GM19023 (cell line): Measurements from ENCODE around the gene MMS19.
"Not testable (repeated sequence)": the region's sequence is repeated elsewhere in the genome, so short reads cannot be mapped to it uniquely, and the experiment has no call there.

Experiments used
- ATAC-seq: cut with Tn5 transposase; IDR thresholded peaks from one replicate; pipeline ENCODE4 v1.9.1; 2021; ENCODE audit warnings: mild to moderate bottlenecking, moderate library complexity; ENCODE audit not compliant: unreplicated experiment

The MMS19 gene

DNA sequence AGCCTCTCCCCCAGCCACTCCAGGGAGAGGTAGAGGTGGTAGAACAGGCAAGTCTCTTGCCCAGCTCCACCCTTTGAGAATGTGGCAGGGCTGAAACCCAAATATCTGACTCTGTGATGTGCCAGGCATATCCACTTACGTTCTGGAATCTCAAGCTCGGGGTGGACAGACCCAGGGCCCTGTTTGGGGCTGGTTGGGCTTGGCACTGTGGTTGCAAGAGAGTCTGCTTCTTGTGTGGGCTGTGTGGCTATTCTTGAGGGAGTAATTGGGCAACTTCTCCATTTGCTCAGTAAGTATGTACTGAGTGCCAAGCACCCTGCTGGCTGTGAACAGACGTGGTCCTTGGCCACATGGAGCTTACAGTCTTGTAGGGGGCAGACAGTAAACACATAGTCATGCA, 5.2 kb upstream of the MMS19 start:
- ATAC-seq = no peak

DNA sequence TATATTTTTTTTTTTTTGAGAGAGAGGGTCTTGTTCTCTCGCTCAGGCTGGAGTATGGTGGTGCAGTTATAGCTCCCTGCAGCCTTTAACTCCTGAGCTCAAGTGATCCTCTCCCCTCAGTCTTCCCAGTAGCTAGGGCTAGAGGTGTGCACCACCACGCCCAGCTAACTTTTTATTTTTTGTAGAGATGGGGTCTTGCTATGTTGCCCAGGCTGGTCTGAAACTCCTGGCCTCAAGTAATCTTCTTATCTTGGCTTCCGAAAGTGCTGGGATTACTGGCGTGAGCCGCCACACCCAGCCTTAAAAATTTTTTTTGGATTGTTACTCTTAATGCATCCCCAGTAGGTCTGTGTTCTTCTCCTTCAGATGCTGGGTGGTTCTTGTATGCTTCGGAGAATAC, 4.7 kb upstream of the MMS19 start:
- ATAC-seq = no peak

DNA sequence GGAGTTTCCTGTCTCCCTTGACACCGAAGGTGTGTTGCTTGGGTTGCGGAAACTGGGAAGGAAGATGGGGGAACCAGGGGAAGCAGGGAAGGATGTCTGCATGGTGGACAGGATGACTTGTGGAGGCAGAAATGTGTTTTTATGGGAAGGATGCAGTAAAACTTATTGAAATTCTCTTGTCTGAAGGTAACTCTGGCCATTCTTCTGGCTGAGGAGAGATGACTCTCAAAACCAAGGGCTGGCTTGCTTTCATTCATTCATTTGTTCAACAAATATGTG, 2.0 kb upstream of the MMS19 start:
- no peak for ATAC-seq

DNA sequence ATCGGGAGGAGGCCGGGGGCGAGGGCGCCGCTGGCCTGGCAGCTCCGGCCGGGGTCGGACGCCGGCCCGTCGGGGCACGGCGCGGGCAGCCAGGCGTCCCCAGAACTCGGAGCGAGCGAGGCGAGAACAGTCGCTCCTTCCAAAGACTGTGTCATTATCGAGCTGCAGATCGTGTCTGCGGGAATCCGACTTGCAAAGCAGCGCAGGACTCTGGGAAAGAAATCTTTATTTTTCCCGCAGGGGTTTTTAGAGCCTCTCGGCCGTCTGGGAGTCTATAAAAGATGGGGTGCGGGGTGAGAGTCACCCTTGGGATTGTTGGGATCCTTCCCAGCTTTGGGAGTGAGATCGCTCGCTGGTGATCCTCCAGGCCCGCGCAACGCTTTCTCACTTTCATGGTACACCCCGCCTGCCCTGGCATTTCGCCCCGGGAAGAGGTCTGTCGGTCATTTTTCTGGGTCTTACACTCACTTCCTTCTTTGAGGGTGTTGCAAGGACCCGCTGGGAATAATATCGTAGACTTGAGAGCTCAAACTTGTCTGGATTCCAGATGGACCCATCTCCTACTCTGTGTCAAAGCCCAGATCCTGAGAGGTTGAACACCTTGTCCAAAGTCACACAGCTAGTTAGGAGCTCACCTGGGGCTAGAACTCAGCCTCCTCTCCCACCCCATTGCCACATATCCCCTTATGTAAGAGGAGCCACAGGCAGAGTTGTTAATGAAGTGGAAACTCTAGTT, 1.5 kb upstream of the MMS19 start:
- ATAC-seq = no peak

DNA sequence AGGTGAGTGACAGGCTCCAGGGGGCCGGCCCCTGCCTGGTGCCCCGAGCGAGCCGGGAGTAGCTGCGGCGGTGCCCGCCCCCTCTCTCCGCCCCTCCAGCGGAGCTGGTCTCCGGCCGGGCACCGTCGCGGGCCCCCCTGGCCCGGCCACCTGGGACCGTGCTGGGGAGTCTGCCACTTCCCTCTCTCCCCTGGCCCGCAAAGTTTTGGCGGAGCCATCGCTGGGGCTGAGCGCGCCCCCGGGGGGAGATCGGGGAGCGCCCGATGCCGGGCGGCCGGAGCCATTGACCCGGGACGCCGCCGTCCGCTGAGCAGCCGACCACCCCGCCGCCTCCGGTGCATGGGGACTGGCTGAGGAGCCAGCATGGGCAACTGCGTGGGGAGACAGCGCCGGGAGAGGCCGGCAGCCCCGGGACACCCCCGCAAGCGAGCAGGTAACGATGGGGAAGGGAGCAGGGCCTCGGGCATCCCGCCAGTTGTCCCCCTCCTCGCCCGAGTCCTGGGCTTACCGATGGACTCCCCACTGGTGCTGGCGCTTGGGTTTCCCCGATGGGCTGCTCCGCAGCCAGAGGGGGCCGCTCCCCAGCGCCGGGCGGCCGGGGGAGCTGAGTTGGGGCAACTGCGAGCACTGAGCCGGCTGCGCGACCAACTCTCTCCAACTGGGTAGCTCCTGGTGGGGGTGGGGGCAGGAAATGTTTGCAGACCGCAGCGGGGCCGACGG, 779 bp upstream of the MMS19 start, which contains the start of gene UBTD1:
Gene UBTD1, plus strand, starts transcription at position 84 of the 720 bp plus-strand sequence. Its CDS starts 280 bp downstream, at position 364.
- peak; percentile 3 for ATAC-seq

DNA sequence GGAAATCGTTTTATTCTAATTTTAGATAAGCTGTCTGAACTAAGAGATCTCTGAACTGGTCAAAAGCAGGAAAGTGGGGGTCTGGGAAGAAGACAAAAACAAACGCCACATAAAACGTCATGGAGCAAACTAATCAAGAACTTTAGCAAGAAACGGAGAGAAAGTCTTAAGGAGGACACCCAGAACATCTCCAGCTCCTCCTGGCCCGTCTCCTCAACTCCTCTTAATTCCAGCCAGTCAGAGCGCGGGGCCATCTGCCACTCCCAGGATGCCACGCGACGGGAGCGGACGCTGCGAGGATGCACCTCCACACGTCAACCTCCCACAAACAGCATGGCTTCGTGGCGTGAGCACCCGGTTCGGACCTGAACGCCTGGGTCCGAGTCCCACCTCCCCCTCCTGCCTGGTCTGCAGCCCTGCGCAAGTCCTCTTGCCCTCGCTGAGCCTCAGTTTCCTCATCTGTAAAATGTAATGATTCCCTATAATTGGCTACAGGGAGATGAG, 598 bp downstream of the MMS19 start:
- peak; percentile 34 for ATAC-seq

DNA sequence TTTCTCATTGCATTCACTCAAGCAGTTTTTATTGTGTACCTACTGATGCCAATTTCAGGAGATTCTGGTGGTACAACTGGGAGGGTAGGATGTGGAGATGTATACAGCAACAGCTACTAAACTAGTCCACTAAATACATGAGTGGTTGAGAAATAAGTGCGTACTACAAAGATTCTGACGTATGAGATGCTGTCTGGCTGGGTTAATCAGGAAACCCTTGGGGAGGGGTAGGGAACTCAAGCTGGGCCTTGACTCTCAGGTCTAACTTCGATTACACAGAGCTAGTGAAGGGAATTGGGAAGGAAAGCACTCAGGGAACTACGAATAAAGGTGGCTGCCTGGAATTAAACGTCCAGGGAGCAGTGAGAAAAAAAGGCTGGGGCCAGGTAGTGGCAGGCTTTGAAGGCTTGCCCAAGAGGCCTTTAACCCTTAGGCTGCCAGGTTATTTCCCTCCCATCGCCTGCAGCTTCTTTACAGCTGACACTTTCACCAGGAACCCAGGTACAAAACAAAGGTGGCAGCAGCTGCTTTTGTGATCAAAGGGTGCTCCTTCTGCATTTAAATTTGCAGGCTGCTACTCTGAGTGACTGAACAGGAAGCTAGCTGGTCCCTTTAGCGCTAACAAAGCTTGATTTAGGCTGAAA, 3.2 kb downstream of the MMS19 start:
- ATAC-seq = no peak

DNA sequence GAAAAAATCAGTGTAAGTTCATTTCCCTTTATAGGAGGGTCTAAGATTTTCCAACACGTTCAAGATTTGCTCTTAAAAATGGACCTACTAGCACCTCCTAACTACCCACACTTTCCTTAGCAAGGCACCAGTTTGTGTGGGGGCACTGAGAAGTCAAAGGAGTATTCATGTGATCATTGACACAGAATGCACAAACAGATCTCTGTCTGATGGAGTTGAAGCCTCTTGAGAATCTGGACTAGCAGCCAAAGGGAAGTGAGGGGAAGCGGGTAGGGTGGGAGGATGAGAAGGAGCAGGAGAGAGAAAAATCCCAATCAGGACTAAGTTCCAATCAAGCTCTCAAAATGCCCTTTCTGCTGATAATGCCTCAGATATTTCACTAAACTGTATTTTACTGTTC, 4.1 kb downstream of the MMS19 start:
- no peak for ATAC-seq

DNA sequence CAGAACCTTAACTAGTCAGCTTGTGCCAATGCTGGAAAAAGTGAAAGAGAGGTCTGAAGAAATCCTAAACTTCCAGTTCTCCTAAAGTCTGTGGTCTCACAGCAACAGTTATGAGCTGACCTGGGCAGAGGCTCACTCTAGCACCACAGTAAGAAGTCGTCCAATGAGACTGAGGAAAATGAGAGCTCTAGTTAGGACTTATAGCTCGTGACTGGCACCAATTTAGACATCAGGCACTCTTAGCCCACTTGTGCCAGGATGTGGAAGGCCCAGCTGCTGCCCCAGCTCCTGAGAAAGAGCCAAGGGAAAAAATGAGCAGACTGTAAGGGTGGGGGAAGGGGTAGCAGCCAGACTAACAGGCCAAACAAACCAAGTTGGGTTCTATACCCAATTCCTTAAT, 7.6 kb downstream of the MMS19 start:
- ATAC-seq = no peak

DNA sequence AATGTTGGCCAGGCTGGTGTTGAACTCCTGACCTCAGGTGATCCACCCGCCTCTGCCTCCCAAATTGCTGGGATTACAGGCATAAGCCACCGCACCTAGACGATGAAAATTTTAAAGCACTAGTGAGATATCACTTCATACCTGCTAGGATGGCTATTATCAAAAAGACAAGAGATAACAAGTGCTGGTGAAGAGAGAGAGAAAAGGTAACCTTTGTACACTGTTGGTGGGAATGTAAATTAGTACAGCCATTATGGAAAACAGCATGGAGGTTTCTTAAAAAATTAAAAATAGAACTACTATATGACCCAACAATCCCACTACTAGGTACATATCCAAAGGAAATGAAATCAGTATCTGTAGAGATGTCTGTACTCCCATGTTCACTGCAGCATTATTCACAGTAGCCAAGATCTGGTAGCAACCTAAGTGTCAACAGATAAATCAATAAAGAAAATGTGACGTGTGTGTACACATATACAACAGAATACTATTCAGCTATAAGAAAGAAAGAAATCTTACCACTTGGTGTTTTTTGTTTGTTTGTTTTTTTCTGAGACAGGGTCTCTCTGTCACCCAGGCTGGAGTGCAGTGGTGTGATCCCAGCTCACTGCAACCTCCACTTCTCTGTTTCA, 12.5 kb downstream of the MMS19 start:
- ATAC-seq = no peak

DNA sequence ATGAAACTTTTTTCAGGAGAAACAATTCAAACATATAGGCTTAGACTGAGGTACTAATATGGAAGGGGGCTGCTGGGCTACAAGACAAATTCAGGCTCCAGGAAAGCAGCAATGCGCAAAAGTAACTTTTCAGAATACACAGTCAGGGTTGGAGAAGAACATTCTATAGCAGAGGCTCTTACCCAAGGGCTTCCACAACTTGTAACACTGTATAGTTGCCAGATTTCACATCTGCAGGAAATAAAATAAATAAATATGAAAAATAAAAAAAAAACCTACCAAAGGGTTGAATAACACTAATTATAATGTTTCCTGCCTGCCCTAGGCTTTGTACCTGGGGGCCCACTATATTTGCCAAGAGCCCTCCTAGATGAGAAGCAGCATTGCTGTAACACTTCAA, 14.3 kb downstream of the MMS19 start:
- no peak for ATAC-seq

DNA sequence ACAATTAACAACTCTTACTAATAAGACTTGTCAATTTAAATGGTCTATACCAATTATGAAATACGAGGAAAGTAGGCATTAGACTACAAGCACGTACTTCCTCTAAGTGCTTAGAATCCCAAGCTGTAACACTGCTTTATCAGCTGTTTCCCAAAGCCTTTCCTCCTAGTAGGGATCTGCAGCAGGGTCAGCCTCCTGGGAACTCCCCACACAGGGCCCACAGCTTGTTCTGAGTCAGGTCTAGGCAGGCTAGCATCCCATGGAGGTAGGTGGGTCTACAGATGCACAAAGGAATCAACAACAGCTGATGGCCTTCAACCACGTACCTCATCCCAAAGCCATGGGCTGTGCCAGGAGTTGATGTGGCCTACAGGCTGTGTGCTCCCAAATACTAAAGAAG, 14.7 kb downstream of the MMS19 start:
- no peak for ATAC-seq

DNA sequence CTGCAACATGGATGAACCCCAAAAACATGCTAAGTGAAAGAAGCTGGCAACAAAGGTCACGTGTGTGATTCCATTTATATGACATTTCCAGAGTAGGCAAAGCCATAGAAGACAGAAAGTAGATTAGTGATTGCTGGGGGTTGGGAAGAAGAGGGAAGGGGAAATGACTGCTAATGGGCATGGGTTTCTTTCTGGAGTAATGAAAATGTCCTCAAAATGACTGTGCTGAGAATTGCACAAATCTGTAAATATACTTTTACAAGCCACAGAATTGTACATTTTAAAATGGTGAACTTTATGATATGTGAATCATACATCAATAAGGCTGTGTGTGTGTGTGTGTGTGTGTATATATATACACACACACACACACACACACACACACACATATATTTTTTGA, 15.8 kb downstream of the MMS19 start:
- ATAC-seq = no peak

DNA sequence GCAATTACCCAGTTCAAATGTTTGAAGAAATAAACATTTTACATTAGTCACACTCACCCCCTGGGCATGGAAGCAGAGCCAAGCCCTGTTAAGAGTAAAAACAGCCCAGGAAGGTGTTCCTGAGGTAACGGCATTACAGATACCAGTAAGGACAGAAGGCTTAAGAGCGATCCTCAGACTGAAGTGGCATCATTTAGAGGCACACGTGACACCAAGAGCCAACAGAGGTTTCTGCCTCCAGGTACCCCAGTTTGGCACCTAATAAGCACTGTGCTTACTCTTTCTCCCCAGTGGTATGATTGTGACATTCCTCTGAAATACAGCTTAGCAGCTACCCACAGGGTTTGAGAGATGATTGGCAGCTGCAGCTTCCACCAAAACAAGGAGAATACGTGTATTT, 17.2 kb downstream of the MMS19 start:
- no peak for ATAC-seq

DNA sequence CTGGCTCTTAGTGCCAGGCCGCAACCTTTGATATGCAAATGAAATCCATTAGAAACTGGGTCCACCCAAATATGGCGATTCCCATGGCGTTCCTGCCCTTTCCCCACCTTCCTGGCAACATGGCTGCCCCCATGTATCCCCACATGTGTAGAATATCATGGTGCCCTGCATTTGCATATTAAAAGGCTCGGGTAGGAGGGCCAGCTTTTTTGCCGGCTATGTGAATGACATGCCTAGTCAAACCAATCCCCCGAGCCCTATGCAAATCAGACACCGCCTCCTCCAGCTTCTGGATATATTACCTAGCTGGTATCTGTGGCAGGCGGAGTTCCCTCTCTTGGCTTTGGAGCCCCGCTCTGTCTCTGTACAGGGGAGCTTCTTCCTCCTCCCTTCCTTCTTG, 18.3 kb downstream of the MMS19 start:
- ATAC-seq = no peak

DNA sequence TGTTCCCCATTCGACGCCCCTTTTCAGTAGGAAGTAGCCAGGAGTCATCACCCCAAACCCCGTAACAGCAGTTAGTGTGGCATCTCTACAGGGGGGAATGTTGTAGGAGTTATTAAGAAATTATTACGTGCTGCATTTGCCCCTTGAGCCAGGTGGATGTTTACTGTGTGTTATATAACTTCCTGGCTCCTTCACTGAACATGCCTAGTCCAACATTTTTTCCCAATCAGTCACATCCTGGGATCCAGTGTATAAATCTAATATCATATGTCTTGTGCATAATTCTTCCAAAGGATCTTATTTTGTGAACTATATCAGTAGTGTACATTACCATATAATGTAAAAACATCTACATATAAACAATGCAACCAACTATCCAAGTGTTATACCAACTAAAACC, 18.8 kb downstream of the MMS19 start:
- ATAC-seq = not testable (repeated sequence)

DNA sequence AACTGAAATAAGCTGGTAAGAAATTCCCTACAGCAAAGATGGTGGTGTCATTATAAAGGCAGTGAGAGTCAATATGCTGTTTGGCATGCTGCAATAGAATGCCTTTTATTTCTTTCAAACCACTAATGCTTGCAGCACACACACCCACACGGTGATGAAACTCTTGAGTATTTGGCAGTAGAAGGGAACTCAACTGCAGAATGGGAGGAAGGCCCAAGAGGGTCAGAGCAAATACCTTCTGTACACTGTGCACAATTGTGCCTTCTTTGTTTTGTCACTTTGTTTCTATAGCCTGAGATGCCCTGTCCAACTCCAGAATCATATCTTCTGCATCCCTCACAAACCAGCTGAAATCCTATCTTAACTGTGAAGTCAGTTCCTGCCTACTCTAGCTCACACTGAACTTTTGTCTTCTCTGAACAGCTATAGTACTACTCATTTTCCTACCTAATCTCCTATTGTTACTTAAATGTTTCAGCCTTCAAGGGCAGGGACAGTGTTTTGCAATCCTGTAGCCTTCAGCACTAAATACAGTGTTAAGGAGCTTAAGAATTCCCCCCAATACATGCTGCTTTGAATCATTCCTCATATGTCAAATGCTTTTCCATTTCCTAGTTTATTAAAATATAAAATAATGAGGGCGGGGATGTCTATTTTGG, 22.2 kb downstream of the MMS19 start:
- no peak for ATAC-seq

DNA sequence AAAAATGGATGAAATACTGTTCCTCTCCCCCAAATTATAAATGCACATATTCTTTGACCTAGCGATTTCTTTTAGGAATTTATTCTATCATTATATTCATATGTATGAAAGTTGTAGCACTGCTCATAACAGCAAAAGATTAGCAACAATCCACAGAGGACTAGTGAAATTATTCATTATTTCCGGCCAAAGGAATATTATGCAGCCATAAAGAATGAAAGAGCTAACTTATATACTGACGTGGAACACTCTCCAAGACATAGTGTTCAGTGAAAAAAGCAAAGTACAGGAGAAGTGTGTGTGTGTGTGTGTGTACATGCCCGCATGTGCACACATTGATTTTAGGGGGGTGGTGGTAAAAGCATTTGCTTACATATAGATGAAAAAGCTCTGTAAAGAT, 23.3 kb downstream of the MMS19 start:
- no peak for ATAC-seq

DNA sequence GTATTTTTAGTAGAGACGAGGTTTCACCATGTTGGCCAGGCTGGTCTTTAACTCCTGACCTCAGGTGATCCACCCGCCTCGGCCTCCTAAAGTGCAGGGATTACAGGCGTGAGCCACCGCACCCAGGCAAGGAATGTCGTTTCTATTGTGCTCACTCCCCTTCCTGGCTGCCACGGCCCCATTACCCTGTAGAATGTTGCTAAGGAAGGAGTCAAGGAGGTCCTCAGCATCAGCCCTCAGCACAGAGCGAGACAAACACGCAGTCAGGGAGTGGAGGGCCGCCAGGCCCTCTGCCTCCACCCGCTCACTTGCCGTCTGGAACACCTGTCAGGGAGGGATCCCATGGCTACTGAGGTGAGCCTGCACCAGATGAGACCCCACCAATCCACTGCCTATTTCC, 29.4 kb downstream of the MMS19 start:
- ATAC-seq = not testable (repeated sequence)

DNA sequence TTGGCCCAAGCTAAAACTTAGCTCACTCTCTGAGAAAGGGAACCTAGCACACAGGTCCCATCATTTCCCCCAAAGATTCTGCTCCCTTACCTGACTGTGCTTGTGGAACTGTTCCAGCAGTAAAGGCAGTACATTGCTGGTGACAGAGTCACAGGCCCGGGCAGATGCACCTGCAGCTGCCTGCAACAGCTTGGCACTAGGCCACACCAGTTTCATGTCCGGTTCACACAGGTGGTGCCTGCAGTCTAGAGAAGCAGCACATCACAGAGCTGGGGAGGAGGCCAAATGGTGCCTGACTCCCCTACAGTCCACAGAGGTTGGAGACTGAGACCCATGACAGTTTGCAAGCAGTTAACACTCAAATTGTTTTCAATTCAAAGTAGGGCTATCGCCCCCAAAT, 30.1 kb downstream of the MMS19 start:
- no peak for ATAC-seq

DNA sequence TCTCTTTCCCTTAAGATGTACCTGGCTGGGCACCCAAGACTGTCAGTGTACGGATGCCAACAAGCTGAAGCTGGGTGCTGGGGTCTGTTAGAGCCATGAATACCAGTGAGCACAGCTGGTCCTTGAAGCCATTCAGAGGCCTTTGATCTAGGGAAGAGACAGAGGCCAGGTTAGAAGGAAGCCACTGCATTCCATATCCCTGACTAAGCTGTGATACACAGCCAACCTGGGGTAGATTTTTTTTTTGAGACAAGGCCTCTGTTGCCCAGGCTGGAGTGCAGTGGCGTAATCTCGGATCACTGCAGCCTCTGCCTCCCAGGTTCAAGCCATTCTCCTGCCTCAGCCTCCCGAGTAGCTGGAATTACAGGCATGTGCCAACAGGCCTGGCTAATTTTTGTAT, 31.5 kb downstream of the MMS19 start:
- no peak for ATAC-seq
